ENCODE measurements around the gene IL1RL2.

The IL1RL2 gene

GRCh38 chr2:102193074-102193473, 6.3 kb downstream of the IL1RL2 start:
- H3K4me3 ChIP-seq (ENCODE audit: low read depth, low read length), result no peak overlapping the region

GRCh38 chr2:102194609-102195268, 7.9 kb downstream of the IL1RL2 start:
- no peak overlapping the region for H3K4me3 ChIP-seq (ENCODE audit: low read depth, low read length)

GRCh38 chr2:102197389-102198137, 10.7 kb downstream of the IL1RL2 start:
- H3K4me3 ChIP-seq (ENCODE audit: low read depth, low read length), result no peak overlapping the region

GRCh38 chr2:102200539-102200938, 13.7 kb downstream of the IL1RL2 start:
- H3K4me3 ChIP-seq (ENCODE audit: low read depth, low read length), result no peak overlapping the region

- H3K4me3 ChIP-seq (ENCODE audit: low read depth, low read length), result no peak overlapping the region
These were observed 17.8 kb downstream of the IL1RL2 start for GRCh38 chr2:102204638-102205037.

GRCh38 chr2:102206666-102207341, 20.0 kb downstream of the IL1RL2 start:
- no peak overlapping the region for H3K4me3 ChIP-seq (ENCODE audit: low read depth, low read length)

GRCh38 chr2:102208774-102209173, 22.0 kb downstream of the IL1RL2 start:
- H3K4me3 ChIP-seq (ENCODE audit: low read depth, low read length), result no peak overlapping the region

- no peak overlapping the region for H3K4me3 ChIP-seq (ENCODE audit: low read depth, low read length)
These were observed 22.7 kb downstream of the IL1RL2 start for GRCh38 chr2:102209474-102209873.

- no peak overlapping the region for H3K4me3 ChIP-seq (ENCODE audit: low read depth, low read length)
These were observed 30.2 kb downstream of the IL1RL2 start for GRCh38 chr2:102217032-102217431.

- H3K4me3 ChIP-seq (ENCODE audit: low read depth, low read length), result no peak overlapping the region
These were observed 38.3 kb downstream of the IL1RL2 start for GRCh38 chr2:102224824-102225739.

GRCh38 chr2:102226171-102226570, 39.3 kb downstream of the IL1RL2 start:
- no peak overlapping the region for H3K4me3 ChIP-seq (ENCODE audit: low read depth, low read length)

GRCh38 chr2:102226612-102227391, 40.0 kb downstream of the IL1RL2 start:
- no peak overlapping the region for H3K4me3 ChIP-seq (ENCODE audit: low read depth, low read length)

- H3K4me3 ChIP-seq (ENCODE audit: low read depth, low read length), result no peak overlapping the region
These were observed 42.4 kb downstream of the IL1RL2 start for GRCh38 chr2:102229141-102229769.

- no peak overlapping the region for H3K4me3 ChIP-seq (ENCODE audit: low read depth, low read length)
These were observed 43.6 kb downstream of the IL1RL2 start for GRCh38 chr2:102230410-102230909.

GRCh38 chr2:102233132-102233884, 46.5 kb downstream of the IL1RL2 start:
- no peak overlapping the region for H3K4me3 ChIP-seq (ENCODE audit: low read depth, low read length)

- no peak overlapping the region for H3K4me3 ChIP-seq (ENCODE audit: low read depth, low read length)
These were observed 48.2 kb downstream of the IL1RL2 start for GRCh38 chr2:102235042-102235473.

GRCh38 chr2:102235491-102235890, 48.7 kb downstream of the IL1RL2 start:
- H3K4me3 ChIP-seq (ENCODE audit: low read depth, low read length), result no peak overlapping the region

GRCh38 chr2:102236132-102236531, 49.3 kb downstream of the IL1RL2 start:
- H3K4me3 ChIP-seq (ENCODE audit: low read depth, low read length), result no peak overlapping the region

- H3K4me3 ChIP-seq (ENCODE audit: low read depth, low read length), result no peak overlapping the region
These were observed 50.4 kb downstream of the IL1RL2 start for GRCh38 chr2:102237176-102237575.

All from iPS-11a (cell line).